ENCODE measurements around the gene LPAR2.

The LPAR2 gene

GRCh38 chr19:19661675-19662251 is 33.7 kb upstream of the LPAR2 start:
- Histone ChIP-seq H3K4me3 (ENCODE audit: low read length) (peak overlapping the region; percentile 79), H3K9ac (ENCODE audit: low read depth, low read length) (no peak overlapping the region), H3K9me3 (ENCODE audit: insufficient read depth, low read depth, low read length) (no peaks in the 10 kb centered on the region), H3K27ac (ENCODE audit: low read length) (no peak overlapping the region), H3K4me1 (ENCODE audit: insufficient read depth, low read length) (peaks cover 8% of the 10 kb centered on the region; the same call in 1 of the 2 replicates), H3K27me3 (ENCODE audit: insufficient read depth, low read length) (no peaks in the 10 kb centered on the region), H3K36me3 (ENCODE audit: insufficient read depth, low read depth, low read length) (peaks cover 36% of the 10 kb centered on the region)

- Histone ChIP-seq H3K27ac (ENCODE audit: low read length) (no peak overlapping the region), H3K4me1 (ENCODE audit: insufficient read depth, low read length) (peaks cover 8% of the 10 kb centered on the region; the same call in 1 of the 2 replicates), H3K9ac (ENCODE audit: low read depth, low read length) (no peak overlapping the region), H3K36me3 (ENCODE audit: insufficient read depth, low read depth, low read length) (peaks cover 42% of the 10 kb centered on the region), H3K9me3 (ENCODE audit: insufficient read depth, low read depth, low read length) (no peaks in the 10 kb centered on the region), H3K4me3 (ENCODE audit: low read length) (0 out of 2 replicates have a peak overlapping the region, but pooled peaks have one; percentile 11), H3K27me3 (ENCODE audit: insufficient read depth, low read length) (no peaks in the 10 kb centered on the region)
Measured at GRCh38 chr19:19661141-19661674, 33.2 kb upstream of the LPAR2 start.

- H3K9me3 ChIP-seq (ENCODE audit: insufficient read depth, low read depth, low read length): no peaks in the 10 kb centered on the region
- peaks cover 8% of the 10 kb centered on the region; the same call in 1 of the 2 replicates for H3K4me1 ChIP-seq (ENCODE audit: insufficient read depth, low read length)
- no peak overlapping the region for H3K4me3 ChIP-seq (ENCODE audit: low read length)
- H3K9ac ChIP-seq (ENCODE audit: low read depth, low read length): no peak overlapping the region
- H3K36me3 ChIP-seq (ENCODE audit: insufficient read depth, low read depth, low read length): peaks cover 56% of the 10 kb centered on the region
- no peak overlapping the region for H3K27ac ChIP-seq (ENCODE audit: low read length)
- H3K27me3 ChIP-seq (ENCODE audit: insufficient read depth, low read length): no peaks in the 10 kb centered on the region
Measured at GRCh38 chr19:19659646-19660245, 31.7 kb upstream of the LPAR2 start.

- no peak overlapping the region for H3K9ac ChIP-seq (ENCODE audit: low read depth, low read length)
- H3K4me3 ChIP-seq (ENCODE audit: low read length): no peak overlapping the region
- no peaks in the 10 kb centered on the region for H3K9me3 ChIP-seq (ENCODE audit: insufficient read depth, low read depth, low read length)
- no peak overlapping the region for H3K27ac ChIP-seq (ENCODE audit: low read length)
- no peaks in the 10 kb centered on the region for H3K27me3 ChIP-seq (ENCODE audit: insufficient read depth, low read length)
- peaks cover 5% of the 10 kb centered on the region; the same call in 1 of the 2 replicates for H3K4me1 ChIP-seq (ENCODE audit: insufficient read depth, low read length)
- H3K36me3 ChIP-seq (ENCODE audit: insufficient read depth, low read depth, low read length): peaks cover 80% of the 10 kb centered on the region
Measured at GRCh38 chr19:19657397-19657783, 29.4 kb upstream of the LPAR2 start.

GRCh38 chr19:19656451-19657396 is 28.7 kb upstream of the LPAR2 start:
- no peaks in the 10 kb centered on the region for H3K27me3 ChIP-seq (ENCODE audit: insufficient read depth, low read length)
- H3K4me1 ChIP-seq (ENCODE audit: insufficient read depth, low read length): no peaks in the 10 kb centered on the region
- H3K27ac ChIP-seq (ENCODE audit: low read length): no peak overlapping the region
- H3K36me3 ChIP-seq (ENCODE audit: insufficient read depth, low read depth, low read length): peaks cover 86% of the 10 kb centered on the region
- no peak overlapping the region for H3K9ac ChIP-seq (ENCODE audit: low read depth, low read length)
- H3K9me3 ChIP-seq (ENCODE audit: insufficient read depth, low read depth, low read length): no peaks in the 10 kb centered on the region
- H3K4me3 ChIP-seq (ENCODE audit: low read length): no peak overlapping the region

- Histone ChIP-seq H3K36me3 (ENCODE audit: insufficient read depth, low read depth, low read length) (peaks cover 91% of the 10 kb centered on the region), H3K27ac (ENCODE audit: low read length) (no peak overlapping the region)
Measured at GRCh38 chr19:19655641-19656343, 27.8 kb upstream of the LPAR2 start.

GRCh38 chr19:19655051-19655594 is 27.1 kb upstream of the LPAR2 start:
- Histone ChIP-seq H3K27me3 (ENCODE audit: insufficient read depth, low read length) (no peaks in the 10 kb centered on the region), H3K9ac (ENCODE audit: low read depth, low read length) (no peak overlapping the region), H3K4me3 (ENCODE audit: low read length) (no peak overlapping the region), H3K36me3 (ENCODE audit: insufficient read depth, low read depth, low read length) (peaks cover 98% of the 10 kb centered on the region), H3K4me1 (ENCODE audit: insufficient read depth, low read length) (no peaks in the 10 kb centered on the region), H3K9me3 (ENCODE audit: insufficient read depth, low read depth, low read length) (no peaks in the 10 kb centered on the region), H3K27ac (ENCODE audit: low read length) (no peak overlapping the region)

More at GRCh38 chr19:19655641-19656343, 27.8 kb upstream of the LPAR2 start:
- H3K27me3 ChIP-seq (ENCODE audit: insufficient read depth, low read length): no peaks in the 10 kb centered on the region
- H3K9ac ChIP-seq (ENCODE audit: low read depth, low read length): no peak overlapping the region
- no peak overlapping the region for H3K4me3 ChIP-seq (ENCODE audit: low read length)
- H3K4me1 ChIP-seq (ENCODE audit: insufficient read depth, low read length): no peaks in the 10 kb centered on the region
- no peaks in the 10 kb centered on the region for H3K9me3 ChIP-seq (ENCODE audit: insufficient read depth, low read depth, low read length)

GRCh38 chr19:19654441-19654840 is 26.4 kb upstream of the LPAR2 start:
- Histone ChIP-seq H3K4me1 (ENCODE audit: insufficient read depth, low read length) (no peaks in the 10 kb centered on the region), H3K9me3 (ENCODE audit: insufficient read depth, low read depth, low read length) (no peaks in the 10 kb centered on the region), H3K36me3 (ENCODE audit: insufficient read depth, low read depth, low read length) (peaks cover 97% of the 10 kb centered on the region), H3K9ac (ENCODE audit: low read depth, low read length) (no peak overlapping the region), H3K27ac (ENCODE audit: low read length) (no peak overlapping the region), H3K4me3 (ENCODE audit: low read length) (no peak overlapping the region), H3K27me3 (ENCODE audit: insufficient read depth, low read length) (no peaks in the 10 kb centered on the region)

- no peaks in the 10 kb centered on the region for H3K9me3 ChIP-seq (ENCODE audit: insufficient read depth, low read depth, low read length)
- H3K9ac ChIP-seq (ENCODE audit: low read depth, low read length): no peak overlapping the region
- H3K27me3 ChIP-seq (ENCODE audit: insufficient read depth, low read length): no peaks in the 10 kb centered on the region
- H3K4me3 ChIP-seq (ENCODE audit: low read length): no peak overlapping the region
- no peak overlapping the region for H3K27ac ChIP-seq (ENCODE audit: low read length)
- H3K36me3 ChIP-seq (ENCODE audit: insufficient read depth, low read depth, low read length): peaks cover 97% of the 10 kb centered on the region
- H3K4me1 ChIP-seq (ENCODE audit: insufficient read depth, low read length): no peaks in the 10 kb centered on the region
Measured at GRCh38 chr19:19653597-19654147, 25.7 kb upstream of the LPAR2 start.

- no peak overlapping the region for H3K9ac ChIP-seq (ENCODE audit: low read depth, low read length)
- peaks cover 97% of the 10 kb centered on the region for H3K36me3 ChIP-seq (ENCODE audit: insufficient read depth, low read depth, low read length)
- H3K4me3 ChIP-seq (ENCODE audit: low read length): no peak overlapping the region
- H3K27me3 ChIP-seq (ENCODE audit: insufficient read depth, low read length): no peaks in the 10 kb centered on the region
- H3K27ac ChIP-seq (ENCODE audit: low read length): no peak overlapping the region
- H3K9me3 ChIP-seq (ENCODE audit: insufficient read depth, low read depth, low read length): no peaks in the 10 kb centered on the region
- no peaks in the 10 kb centered on the region for H3K4me1 ChIP-seq (ENCODE audit: insufficient read depth, low read length)
Measured at GRCh38 chr19:19652482-19653295, 24.7 kb upstream of the LPAR2 start.
